GM12878 (cell line): ENCODE results near the gene IFI30.

Experiments used
- BACH1 ChIP-seq: fragments of 450-650 bp; IDR thresholded peaks from 2 replicates; pipeline ENCODE4 v1.6.1; 2017; ENCODE audit warnings: mild to moderate bottlenecking, borderline replicate concordance
- IKZF1 ChIP-seq: fragments of 450-650 bp; conservative IDR thresholded peaks from 2 replicates; pipeline ENCODE4 v1.6.1; 2017; ENCODE audit warnings: antibody characterized with exemption, mild to moderate bottlenecking
- JUND ChIP-seq: IDR thresholded peaks from 2 replicates; pipeline ENCODE4 v1.6.1; 2012; ENCODE audit warnings: low read depth, mild to moderate bottlenecking, low read length, improper control_type of control experiment, moderate library complexity
- KDM1A ChIP-seq: fragments of 200-600 bp; sonication (generic); IDR thresholded peaks from 2 replicates; pipeline ENCODE4 v1.6.1; 2016; ENCODE audit warnings: borderline replicate concordance
- SKIL ChIP-seq: fragments of 450-650 bp; IDR thresholded peaks from 2 replicates; pipeline ENCODE4 v1.6.1; 2017; ENCODE audit warnings: mild to moderate bottlenecking, low read depth, inconsistent platforms; ENCODE audit not compliant: poor library complexity, severe bottlenecking
- TF ChIP-seq, protein P1 (sequence below): fragments of 450-650 bp; IDR thresholded peaks from 2 replicates; pipeline ENCODE4 v1.6.1; 2016; ENCODE audit warnings: mild to moderate bottlenecking

GRCh38 chr19:18123819-18124218 is 49.8 kb upstream of the IFI30 start:
- TF ChIP-seq, protein P1, sequence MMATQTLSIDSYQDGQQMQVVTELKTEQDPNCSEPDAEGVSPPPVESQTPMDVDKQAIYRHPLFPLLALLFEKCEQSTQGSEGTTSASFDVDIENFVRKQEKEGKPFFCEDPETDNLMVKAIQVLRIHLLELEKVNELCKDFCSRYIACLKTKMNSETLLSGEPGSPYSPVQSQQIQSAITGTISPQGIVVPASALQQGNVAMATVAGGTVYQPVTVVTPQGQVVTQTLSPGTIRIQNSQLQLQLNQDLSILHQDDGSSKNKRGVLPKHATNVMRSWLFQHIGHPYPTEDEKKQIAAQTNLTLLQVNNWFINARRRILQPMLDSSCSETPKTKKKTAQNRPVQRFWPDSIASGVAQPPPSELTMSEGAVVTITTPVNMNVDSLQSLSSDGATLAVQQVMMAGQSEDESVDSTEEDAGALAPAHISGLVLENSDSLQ, result no peak
- TF ChIP-seq KDM1A (no peak), JUND (no peak), IKZF1 (no peak), BACH1 (no peak), SKIL (no peak)
